Breast epithelium (tissue), 3 donors: Measurements from ENCODE around the gene LZIC.
"Not testable (repeated sequence)": the region's sequence is repeated elsewhere in the genome, so short reads cannot be mapped to it uniquely, and the experiment has no call there.

Experiments used
- POLR2A ChIP-seq: fragments of 450-650 bp; IDR thresholded peaks from one replicate; pipeline ENCODE4 v1.6.1; 2016; ENCODE audit warnings: antibody characterized with exemption, mild to moderate bottlenecking, moderate library complexity
- TF ChIP-seq, protein P1 (sequence below), 3 donors: fragments of 450-650 bp; IDR thresholded peaks; one replicate each; pipeline ENCODE4 v1.5.1; 2016 to 2017; ENCODE audit warnings: antibody characterized with exemption in 3 of 3, mild to moderate bottlenecking in 3 of 3, moderate library complexity in 3 of 3

DNA sequence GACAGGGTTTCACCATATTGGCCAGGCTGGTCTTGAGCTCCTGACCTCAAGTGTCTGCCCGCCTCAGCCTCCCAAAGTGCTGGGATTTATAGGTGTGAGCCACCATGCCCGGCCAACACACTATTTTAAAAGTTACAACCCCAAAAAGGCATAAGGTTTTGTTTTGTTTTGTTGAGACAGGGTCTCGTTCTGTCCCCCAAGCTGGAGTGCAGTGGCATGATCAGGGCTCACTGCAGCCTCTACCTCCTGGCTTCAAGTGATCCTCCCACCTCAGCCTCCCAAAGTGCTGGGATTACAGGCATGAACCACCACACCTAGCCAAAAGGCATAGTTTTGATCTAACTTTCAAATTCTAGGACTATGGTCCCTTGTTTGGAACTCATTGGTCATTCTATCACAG lies 25.7 kb downstream of the LZIC start:
- TF ChIP-seq, protein P1, sequence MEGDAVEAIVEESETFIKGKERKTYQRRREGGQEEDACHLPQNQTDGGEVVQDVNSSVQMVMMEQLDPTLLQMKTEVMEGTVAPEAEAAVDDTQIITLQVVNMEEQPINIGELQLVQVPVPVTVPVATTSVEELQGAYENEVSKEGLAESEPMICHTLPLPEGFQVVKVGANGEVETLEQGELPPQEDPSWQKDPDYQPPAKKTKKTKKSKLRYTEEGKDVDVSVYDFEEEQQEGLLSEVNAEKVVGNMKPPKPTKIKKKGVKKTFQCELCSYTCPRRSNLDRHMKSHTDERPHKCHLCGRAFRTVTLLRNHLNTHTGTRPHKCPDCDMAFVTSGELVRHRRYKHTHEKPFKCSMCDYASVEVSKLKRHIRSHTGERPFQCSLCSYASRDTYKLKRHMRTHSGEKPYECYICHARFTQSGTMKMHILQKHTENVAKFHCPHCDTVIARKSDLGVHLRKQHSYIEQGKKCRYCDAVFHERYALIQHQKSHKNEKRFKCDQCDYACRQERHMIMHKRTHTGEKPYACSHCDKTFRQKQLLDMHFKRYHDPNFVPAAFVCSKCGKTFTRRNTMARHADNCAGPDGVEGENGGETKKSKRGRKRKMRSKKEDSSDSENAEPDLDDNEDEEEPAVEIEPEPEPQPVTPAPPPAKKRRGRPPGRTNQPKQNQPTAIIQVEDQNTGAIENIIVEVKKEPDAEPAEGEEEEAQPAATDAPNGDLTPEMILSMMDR (IDR thresholded peaks at IDR 0.05), result not testable (repeated sequence)
- TF ChIP-seq POLR2A, result not testable (repeated sequence)
